HG03469 (cell line): ENCODE results near the gene PNPLA2.

ENCODE experiments used
- ATAC-seq: cut with Tn5 transposase; IDR thresholded peaks from one replicate; pipeline ENCODE4 v1.9.1; 2021; ENCODE audit warnings: mild to moderate bottlenecking, moderate library complexity, moderate number of reproducible peaks; ENCODE audit not compliant: unreplicated experiment

Gene PNPLA2

DNA sequence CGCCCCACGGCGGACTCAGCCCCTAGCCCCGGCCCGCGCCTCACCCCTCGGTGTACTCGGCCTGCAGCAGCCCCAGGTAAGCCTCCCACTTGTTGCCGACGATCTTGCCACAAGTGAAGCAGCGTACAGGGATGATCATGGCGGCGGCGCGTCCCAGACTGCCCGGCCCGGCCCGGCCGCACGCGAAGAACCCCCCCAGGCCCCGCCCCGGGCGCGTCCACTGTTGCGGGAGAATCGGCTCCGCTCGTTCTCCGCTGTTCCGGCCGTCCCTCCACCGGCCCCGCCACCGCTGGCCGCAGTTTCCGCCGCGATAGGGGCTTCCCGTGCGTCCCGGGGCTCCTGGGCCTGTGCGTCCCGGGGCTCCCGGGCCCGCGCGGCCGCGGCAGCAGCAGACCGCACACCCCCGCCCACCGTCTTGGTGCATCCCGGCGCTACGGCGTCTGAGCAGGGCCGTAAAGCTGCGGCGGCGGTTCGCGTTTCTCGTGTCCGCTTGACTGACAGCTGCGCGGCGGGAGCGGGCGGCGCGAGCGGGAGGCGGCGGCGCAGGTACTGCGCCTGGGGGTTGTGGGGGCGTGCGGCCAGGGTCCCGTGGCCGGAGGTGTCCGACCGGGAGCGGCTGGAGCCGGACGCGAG, 23.8 kb downstream of the PNPLA2 start, which contains the start of the genes POLR2L and TSPAN4:
Gene POLR2L (minus strand): TSS at position 160 of the 633 bp plus-strand sequence. CDS start 21 bp downstream, at position 139.
Gene TSPAN4 (plus strand): TSS at position 483 of the 633 bp plus-strand sequence. CDS start 7,453 bp downstream, outside the sequence.
- peak; percentile 30 for ATAC-seq

GRCh38 chr11:843086-843734, 24.5 kb downstream of the PNPLA2 start:
- ATAC-seq: no peak

DNA sequence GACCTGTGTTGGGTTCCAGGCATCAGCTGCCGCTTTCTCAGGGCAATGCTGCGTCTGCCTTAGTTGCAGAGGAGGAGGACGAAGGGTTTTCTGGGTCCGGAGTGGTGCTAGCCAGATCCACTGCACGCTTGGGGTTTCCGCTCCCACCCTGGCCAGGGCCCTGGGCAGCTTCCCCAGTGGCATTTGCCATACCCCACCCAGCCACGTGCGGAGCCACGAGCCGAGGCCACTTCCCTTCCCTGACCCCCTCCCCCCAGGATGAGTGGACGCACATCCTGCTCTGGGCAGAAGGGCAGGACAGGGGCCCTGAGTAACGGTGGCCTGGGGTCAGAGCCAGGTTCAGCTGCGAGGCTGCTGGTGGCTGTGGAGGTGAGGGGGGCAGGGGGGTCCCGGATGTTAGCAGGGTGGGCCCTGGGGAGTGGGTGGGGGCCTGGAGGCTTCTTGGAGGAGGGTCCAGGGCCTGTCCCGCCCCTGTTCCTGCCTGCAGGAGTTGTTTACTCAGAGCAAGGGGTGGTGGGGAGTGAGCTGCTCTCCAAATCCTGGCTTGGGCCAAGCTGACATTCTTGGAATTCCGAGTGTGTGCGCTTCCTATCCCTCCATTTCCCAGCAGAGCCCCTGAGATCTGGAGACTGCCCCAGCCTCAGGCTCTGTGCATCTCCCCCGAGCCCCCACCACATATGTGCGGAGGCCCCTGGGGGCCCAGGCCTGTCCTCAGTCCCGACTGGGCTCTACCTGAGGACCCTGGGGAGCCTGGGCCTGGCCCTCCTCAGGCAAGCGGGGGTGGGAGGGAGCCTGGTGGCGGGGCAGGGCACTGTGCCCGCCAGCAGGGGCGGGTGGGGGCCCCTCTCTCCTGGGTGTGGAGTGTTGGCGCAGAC, 25.3 kb downstream of the PNPLA2 start:
- ATAC-seq: no peak

DNA sequence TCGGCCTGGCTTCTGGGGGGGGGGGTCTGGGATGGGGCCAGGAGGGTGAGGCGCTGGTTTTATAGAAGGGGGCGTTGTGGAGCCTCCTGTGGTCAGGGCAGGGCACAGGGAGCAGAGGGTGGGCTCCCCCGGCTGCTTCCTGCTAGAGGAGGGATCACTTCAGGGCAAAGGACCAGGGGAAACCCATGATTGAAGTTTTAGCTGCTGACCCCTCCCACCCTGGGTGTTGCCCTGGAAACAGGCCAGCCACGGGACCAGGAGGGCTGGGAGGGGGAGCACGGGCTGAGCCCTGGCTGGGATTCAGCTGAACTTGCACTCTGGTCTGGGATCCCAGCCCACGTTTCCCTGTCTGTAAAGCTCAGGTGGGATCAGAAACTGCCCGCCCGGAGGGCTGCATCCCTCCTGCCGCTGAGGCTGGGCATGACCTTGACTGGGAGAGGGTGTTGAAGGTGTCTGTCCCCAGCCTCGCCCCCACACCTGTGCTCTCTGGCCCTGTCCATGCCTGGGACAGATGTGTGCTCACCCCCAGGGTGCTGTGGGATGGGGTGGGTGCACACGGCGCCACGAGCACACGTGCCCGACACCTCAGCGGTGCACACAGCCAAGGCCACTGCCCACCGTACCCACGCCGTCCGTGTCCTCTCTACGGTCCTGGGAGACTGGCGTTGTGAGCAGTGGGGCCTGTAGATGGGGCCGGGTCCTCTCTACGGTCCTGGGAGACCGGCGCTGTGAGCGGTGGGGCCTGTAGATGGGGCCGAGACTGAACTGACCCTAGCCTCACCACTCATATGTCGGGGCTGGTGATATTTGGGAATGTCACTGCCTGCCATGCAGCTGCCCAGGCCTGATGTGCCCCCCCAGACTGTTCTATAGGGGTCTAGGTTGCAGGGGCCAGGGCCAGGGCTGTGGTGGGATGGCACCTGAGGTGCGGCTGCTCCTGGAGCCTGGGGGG, 26.3 kb downstream of the PNPLA2 start:
- ATAC-seq: no peak

DNA sequence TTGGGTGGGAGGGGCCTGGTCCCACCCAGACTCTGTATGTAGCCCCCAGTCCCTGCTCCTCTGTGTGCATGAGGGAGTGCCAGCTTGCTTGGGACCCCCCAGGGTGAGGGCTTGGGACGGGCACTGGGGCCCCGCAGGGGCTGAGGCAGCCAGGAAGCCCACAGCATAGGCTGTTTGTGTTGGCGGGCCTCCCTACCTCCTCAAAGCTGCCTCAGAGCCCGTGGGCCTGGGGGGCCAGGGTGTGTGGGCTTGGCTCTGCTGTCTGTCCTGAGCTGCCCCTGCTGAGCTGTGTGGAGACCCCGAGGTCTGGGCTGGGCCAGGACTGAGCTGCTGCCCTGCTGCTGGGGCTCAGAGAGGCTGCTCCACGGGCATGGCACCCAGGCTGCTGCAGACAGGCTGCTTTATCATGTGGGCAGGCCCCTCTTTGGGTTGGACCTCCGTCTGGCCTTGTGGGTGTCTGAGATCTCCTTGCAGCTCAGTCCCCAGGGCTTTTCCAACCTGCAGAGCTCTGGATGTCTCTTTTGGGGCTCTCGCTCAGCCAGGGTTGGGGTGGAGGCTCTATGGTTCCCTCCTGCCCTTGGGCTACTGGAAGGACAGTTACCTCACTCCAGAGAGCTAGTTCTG, 27.3 kb downstream of the PNPLA2 start:
- no peak for ATAC-seq

GRCh38 chr11:846496-847098, 27.9 kb downstream of the PNPLA2 start:
- ATAC-seq: no peak

- no peak for ATAC-seq
These were observed 29.2 kb downstream of the PNPLA2 start for GRCh38 chr11:847876-848275.

GRCh38 chr11:848380-848931, 29.7 kb downstream of the PNPLA2 start:
- no peak for ATAC-seq

DNA sequence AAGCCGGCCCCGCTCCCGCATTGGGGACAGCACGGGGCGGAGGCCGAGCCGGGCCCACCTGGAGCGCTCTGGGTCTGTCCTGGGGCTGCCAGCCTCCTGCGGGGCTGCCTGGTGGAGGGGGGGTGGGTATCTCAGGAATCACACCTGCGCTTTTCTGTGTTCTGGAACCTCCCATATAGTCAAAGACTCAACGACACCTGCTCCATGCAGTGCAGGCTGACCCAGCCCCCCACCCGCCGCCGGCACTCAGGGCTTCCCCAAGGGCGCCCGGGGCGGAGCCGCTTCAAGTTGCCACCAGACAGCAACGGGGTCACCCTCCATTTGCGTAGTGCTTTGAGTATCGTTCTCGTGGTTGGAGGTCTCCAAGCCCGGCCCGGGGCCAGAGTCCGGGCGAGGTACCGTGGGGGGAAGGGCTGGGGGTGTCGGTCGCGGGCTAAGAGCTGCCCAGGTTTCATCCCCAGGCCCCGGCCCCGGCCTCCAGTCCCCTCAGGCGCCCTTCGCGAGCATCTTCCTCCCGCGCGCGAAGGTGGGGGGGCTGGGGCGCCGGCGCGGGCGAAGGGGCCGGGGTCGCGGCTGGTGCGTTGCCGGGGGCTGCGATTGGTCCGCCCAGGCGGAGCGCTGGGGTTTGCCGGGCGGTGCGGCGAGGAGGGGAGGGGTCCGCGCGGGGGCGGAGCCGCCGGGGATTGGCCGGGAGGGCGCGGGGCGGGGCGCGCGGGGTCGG, 30.6 kb downstream of the PNPLA2 start:
- ATAC-seq: no peak

DNA sequence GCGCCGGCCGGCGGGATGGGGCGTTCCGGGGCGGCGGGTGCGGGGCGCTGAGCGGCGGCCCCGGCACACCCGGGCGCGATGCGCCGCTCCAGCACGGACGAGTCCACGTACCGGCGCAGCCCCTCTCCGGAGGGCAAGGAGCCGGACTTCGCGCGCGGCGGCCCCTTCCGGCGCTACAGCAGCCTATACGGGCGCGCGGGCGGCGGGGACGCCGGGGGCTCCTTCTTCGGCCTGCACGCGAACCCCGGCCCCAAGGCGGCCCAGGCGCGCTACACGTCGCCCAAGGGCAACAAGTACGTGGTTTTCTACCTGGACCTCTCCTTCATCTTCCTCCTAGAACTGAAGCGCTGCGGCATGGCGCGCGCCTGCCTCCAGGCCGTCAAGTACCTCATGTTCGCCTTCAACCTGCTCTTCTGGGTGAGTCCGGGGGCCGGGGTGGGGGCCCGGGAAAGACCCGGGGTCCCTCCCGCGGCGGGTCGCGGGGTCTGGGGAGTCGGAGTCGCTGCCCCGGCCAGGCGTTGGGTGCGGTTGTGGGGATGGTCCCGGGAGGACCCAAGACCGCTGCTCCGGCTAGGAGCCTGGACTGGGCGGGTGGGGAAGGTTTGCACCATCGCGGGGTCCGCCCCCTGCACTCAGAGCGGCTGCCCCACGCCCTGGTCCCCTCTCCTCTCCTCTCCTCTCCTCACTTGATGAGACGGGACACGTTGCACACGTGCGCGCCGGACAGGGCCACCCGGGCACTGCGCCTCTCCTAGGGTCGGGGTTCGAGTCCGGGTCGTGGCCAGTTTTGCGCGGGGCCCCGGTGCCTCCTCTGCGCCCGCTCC, 31.4 kb downstream of the PNPLA2 start:
- no peak for ATAC-seq

DNA sequence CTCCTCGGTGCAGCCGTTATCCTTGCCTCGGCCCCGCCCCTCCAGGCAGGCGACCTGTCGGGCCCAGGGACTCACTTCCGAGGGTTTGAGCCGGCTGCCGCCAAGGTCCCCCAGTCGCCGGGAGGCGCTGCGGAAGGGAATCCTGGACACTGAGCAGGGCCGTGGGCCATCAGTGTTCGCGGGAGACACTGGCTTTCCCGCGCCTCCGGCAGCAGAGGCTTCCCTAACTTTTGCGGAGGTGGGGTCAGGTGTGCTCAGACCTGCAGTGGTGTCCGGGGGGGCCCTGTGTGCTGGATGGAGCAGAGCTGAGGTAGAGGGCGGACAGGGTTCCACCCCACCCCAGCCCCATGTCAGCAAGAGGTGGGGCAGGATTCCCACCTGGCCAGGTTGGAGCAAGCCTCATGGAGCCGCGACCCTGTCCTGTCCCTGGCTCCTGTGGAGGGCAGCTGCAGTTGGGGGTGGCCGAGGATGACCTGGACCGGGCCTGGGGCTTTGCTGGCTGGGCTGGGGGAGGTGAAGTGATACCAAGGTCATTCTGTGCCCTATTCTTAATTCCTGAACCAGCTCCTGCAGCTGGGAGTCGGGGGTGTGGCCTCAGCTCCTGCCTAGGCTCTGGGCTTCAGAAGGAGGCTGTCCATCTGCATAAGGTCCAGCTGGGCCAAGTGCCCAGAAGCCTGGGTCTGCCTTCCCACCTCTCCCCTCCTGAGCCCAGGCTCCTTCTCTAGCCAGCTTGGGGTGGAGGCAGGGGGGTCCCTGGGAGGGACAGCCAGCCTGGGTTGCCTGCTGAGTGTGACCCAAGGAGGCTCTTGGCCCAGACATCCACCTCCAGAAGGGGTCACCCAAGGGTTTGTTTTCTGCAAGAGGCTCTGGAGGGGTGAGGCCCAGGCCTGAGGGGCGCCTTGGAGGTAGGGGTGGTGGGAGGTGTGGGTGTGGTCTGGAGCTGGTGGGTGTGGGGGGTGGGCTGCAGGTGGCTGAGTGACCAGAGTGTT, 32.4 kb downstream of the PNPLA2 start:
- ATAC-seq: no peak

DNA sequence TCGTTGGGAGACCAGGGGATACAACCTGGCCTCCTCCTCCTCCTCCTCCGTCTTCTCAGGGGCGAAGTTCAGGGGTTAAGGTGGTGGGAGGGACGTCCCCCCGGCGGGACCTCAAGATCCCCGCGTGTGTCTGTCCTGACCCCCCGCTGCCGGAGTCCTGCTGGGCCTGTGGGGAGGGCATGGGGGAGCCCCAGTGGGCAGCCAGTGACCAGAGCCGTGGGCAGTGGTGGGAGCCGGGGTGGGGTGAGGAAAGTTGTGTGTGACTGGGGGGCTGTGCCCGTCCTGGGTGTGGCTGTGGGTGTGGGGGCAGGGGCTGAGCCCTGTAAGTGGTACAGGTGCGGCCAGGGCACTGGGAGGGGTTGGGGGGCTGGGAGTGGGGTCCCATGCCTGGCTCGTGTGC, 34.0 kb downstream of the PNPLA2 start:
- no peak for ATAC-seq

DNA sequence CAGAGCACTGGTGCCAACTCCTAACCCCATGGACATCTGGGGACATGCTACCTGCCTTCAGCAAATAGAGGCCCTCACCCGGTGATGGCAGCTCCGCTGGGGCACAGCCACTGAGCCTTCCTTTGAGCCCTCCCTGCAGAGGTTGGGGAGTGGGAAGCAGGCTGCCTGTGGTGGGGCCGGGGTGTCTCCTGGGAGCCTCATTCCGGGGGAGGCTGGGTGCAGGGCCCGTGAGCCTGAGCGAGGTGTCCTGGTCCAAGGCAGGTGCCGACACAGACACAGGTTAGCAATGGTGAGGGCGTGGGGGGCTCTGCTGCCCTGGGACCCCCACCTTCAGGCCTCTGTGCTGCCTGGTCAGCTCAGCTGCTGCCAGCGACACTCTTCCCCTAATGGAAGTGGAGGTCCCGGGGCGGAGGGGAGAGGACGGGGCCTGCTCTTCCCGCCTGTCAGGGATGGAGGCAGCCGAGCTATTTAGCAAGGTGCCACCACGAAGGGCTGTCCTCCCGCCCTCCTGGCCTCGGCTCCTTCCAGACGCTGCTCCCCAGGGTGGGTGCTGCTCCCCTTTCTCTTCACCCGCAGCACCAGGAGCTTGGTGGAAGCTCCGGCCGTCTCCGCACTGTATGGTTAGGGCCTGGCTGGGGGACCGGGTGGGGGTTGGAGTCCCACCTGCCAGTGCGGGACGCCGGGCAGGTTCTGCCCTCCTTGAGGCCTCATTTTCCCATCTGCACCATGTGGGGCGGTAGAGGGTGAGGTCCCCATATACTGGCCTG, 35.2 kb downstream of the PNPLA2 start:
- no peak for ATAC-seq

GRCh38 chr11:854601-855329, 36.1 kb downstream of the PNPLA2 start:
- no peak for ATAC-seq

- no peak for ATAC-seq
These were observed 36.6 kb downstream of the PNPLA2 start for GRCh38 chr11:855330-855674.
